GM21786 (cell line): ENCODE data around the gene STK40.
A peak's percentile ranks its signal among the peaks of the same experiment; 100 is the strongest.

Source experiments
- ATAC-seq: cut with Tn5 transposase; IDR thresholded peaks from one replicate; pipeline ENCODE4 v1.9.1; 2021; ENCODE audit not compliant: unreplicated experiment

STK40 gene

DNA sequence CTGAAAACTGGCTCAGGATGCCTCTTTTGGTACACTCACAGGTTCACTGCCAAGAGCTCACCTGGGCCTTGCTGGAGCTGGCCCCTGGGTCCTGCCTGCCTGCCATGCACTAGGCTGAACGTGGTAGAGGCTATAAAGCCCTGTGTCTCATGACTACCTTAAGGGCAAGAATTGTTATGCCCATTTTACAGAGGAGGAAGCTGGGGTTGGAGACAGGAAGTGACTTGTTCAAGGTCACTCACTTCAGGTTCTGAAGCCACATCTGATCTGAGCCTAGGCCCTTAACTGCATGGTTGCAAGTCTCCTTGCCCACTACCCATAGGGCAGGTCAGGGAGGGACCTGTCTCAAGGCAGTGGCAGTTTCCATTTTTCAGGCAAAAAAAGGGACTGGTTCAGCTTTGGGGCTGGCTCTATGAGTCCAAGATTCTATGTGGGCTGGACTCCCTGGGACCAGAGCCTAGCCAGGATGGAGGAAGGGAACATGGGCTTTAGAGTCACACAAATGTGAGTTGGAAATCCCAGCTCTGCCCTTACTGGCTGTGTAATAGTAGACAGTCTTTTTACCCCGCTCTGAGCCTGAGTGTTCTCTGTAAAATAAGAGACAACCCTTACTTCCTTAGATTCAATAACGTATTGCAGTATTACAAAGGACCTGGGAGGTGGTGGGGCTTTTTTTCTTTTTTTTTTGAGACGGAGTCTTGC lies 7.8 kb downstream of the STK40 start:
- no peak for ATAC-seq

DNA sequence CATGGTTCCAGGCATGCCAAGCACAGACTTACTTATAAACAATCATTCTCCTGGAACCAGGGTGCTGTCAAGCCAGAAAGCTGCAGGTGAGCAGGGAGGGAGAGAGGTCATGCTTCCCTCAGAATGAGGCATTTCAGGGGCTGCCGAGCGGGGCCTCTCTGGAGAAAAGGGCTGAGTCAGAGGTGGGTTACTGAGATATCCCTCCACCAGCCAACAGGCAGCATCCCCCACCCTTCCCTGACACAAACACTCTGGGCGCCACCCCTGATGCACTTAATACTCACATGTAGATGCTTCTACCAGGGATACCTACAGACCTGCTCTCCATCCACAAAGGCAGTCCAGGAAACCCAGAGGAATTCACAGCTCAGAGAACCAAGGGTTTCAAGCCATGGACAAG lies 13.1 kb downstream of the STK40 start:
- ATAC-seq, result no peak

DNA sequence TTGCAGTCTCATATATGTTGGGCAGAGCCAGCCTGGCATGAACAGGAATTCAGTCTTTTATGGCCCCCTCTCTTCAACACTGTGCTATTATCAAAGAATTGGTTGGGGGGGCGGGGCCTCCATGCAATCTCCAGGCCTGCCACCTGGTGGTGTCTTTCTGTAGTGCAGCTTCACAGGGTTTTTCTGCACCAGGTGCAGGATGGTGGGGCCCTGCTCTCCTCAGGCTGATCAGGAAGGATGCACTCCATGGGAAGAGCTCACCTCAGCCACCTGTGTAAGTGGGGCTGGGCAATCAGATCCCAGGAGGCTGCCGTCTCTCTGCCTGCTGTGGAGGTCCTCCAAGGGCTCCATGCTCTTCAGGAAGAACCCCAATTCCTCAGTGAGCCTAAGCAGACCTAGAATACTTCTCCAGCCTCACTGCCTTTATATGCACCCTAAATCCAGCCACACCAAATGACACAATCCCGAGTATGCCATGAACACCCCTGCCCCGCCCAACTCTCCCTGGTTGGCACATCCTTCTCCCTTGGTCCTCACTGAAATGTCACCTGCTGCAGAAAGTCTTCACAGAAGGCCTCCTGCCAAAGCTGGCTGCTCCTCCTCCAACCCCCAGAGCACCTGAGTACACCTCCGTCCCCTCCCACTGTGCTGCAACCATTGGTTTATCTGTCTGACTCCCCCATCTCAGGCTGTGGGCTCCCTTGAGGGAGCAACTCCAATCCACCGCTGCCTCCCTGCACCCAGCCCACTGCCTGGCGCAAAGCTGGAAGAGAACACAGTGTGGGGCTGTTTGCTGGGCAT lies 16.5 kb downstream of the STK40 start:
- ATAC-seq, result no peak

DNA sequence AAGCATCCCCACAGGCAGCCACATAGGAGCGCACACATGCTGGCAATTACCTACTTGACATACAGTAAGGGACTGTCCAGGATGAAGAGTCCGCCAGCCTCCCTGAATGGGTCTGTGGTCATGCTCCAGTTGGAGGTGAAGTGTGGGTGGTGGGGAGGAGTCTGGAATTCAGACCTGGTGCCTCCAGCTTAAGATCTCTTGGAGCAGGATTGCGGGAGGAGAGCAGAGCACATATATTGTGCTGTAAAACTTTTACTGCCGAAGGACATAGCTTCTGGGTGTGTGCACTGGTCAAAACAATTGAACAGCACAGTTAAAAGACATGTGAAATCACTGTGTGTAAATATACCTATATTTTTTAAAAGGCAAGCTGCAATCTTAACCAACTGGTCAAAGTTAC lies 17.9 kb downstream of the STK40 start:
- ATAC-seq, result no peak

GRCh38 chr1:36367066-36367465 lies 18.7 kb downstream of the STK40 start:
- no peak for ATAC-seq

DNA sequence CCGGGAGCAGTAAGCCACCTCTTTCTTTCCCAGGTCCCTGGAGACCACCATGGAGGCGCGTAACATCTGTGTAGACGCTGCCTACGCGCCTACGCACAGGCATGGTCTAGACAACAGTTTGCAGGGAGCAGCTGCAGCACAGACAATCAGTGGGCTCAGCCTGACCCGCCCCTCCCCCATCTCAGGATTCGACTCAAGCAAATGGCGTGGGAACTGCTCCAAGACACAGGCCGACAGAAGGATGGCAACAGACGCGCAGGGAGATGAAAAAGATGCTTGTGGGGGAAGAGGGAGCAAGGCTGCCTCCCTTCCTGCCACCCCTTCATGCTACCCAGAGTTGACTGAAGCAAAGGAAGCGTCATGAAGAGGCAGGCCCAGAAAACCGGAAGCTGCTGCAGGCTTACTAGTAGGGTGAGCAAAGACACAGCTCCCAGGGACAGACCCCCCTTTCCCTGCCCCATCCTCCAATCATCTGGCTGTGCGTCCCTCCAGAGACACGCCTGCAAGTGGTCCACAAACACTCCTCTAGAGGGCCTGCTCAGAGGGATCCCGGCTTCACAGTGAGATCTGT lies 19.5 kb downstream of the STK40 start:
- ATAC-seq, result no peak

DNA sequence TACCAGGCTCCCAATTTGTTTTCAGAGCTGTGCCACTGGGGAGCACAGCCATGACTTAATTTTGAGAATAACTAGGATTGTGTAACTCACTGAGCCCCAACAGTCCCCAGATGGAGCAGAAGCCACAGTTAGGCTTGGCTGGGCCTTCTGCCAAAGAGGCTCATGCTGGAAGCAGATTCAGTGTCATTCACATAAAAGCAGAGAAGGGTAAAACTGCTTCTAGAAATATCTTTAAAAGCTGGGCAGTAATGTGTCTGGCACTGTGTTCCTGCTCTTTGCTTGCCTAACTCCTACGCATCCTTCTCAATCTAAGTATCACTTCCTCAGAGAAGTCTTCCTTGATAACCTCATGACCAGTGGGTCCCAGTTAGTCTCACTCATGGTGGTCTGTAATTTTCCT lies 20.3 kb downstream of the STK40 start:
- no peak for ATAC-seq

DNA sequence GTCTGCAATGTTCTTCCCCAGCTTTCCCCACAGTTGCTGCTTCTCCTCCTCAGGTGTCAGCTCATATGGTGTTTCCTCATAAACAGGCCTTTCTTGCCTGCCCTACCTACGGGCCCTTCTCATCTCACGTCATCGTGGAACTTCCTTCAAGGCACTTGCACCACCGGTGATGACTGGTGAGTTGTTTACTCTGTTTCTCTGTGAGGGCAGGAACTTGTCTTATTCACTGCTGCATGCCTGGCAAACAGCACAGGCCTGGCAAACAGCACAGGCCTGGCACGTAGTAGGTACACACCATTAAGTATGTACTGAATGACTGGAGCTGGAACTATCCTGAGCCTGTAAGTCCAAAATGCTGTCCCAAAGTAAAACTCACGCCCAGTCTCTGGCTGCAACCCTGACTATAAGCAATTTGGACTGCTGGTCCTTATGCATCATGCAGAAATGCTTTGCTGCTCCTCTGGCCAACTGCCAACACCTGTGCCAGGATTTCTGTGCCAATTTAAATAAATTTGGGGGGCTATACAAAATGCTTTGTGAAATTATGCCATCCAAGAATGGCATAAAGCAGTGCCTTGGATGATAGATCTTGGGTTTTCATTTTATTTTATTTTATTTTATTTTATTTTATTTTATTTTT lies 25.7 kb downstream of the STK40 start:
- ATAC-seq, result no peak

GRCh38 chr1:36359383-36359782 lies 26.3 kb downstream of the STK40 start:
- ATAC-seq, result no peak

GRCh38 chr1:36358514-36359084 lies 27.1 kb downstream of the STK40 start:
- no peak for ATAC-seq

- no peak for ATAC-seq
Observed at GRCh38 chr1:36355811-36356210, 29.9 kb downstream of the STK40 start.

DNA sequence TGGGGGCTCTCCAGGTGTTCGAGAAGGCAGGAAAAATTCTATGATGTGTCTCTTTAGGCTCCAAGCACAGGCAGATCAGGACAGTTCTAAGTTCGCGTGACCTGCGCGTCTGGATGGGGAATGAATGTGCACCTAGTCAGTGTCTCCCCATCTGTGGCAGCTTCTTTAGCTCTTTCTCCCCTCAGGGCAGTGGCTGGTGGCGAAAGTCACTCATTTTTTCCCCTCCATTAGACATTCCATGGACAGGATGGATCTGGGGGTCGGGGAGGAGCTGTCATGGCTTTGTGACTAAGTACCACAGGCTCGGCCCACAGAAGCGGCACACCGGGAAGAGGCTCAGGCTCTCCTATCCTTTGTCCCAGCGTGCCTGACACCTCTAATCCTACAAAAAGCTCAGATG lies 31.2 kb downstream of the STK40 start:
- no peak for ATAC-seq

DNA sequence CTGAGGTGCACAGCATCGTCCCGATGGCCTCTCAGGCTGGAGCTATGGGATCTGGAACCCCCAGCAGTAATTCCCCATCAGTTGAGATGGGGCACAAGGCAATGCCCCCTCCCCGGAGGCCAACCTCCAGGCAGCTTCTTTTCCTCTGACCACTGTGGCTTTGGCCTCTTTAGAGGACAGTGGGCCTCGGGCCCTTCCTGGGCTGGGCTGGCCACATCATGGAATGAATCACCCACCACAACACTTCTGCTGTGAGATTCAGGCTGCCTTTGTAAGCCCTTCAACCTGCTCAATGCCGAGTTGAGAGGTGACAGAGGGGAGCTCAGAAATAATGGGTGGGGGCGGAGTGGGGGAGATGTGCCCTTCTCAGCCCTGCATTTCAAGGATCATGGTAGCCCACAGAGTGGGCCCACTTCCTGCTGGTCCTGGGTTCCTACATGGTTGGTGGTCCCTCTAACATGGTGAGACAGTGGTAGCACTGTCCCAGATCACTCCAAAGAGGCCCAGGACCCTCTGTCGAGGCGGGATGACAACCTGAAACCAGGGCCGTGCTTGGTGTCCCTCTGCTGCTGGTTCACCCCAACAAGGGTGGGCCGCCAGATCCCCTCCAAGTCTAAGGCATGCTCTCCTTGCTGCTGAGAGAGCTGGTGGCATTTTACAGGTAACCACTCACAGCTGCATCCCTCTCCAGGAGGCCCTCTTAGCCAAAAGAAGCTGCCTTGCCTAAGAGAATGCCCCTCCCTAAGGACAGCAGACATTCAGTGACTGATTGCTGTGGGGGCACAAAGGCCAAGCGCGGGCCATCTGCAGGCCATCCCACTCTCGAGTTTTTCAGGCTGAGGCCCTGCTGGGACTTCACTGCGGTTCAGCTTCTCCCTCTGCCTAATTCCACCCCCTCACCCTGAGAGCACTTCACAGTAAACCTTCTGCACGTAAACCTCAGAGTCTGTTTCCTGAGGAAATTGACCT lies 32.5 kb downstream of the STK40 start:
- no peak for ATAC-seq

- ATAC-seq, result no peak
Observed at GRCh38 chr1:36352125-36352909, 33.4 kb downstream of the STK40 start.

- ATAC-seq, result no peak
Observed at GRCh38 chr1:36351227-36351977, 34.3 kb downstream of the STK40 start.

DNA sequence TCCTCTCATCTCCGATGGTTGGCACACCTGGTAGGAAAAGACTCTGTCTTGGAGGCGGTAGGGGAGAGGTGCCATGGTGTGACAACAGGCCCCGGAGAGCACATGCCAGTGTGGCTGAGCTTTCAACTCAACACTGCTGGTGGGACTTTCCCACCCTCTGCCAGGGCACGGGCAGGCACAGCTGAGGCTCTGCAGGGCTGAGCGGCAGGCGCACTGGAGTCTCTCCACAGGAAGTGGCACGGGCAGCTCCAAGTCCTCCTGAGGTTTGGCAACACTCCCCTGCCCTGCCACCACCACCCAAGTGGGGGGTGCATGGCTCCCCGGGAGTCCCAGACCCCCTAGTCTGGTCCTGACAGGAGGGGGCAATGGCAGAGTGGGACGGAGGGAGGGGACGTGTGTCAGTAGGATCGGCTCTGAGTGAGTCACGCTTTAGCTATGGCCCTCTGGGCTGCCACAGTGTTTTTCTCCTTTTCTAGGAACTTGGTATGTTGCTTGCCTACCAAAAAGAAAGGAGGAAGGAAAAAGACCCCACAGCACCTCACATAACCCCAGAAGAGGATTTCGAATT lies 35.0 kb downstream of the STK40 start:
- ATAC-seq, result no peak

- no peak for ATAC-seq
Observed at GRCh38 chr1:36349839-36350238, 35.9 kb downstream of the STK40 start.

DNA sequence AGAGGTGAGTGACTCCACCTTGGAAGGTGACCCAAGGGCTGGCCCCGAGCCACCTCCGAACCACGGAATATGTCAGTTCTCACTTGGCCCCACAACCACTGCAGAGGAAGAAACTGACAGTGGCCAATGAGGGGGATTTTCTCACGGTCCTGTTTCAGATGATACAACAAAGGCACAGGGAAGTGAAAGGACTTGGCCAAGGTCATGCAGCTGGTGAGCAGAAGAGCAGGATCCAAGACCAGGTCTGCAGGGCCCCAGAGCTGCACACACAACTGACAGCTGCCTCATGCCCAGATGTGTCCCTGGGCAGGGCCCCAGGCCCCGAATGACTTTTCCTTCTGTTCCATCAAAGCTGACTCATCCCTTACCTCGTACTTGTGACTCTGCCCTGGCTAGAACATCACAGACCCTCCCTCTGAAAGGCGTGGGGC lies 36.5 kb downstream of the STK40 start:
- ATAC-seq, result peak; percentile 70
